Stimulated activated CD4-positive, alpha-beta T cell treated with anti-CD3 and anti-CD28 coated beads, Interleukin-4, amount 100 ng/mL, for 1 hour (primary cell): ENCODE measurements around the gene IRAK1BP1.
"Not testable (repeated sequence)": the region's sequence is repeated elsewhere in the genome, so short reads cannot be mapped to it uniquely, and the experiment has no call there.

Experiments
- DNase-seq: peaks from one replicate; pipeline ENCODE4 v3.0.0-alpha.2; 2020

Gene IRAK1BP1, protein sequence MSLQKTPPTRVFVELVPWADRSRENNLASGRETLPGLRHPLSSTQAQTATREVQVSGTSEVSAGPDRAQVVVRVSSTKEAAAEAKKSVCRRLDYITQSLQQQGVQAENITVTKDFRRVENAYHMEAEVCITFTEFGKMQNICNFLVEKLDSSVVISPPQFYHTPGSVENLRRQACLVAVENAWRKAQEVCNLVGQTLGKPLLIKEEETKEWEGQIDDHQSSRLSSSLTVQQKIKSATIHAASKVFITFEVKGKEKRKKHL

DNA sequence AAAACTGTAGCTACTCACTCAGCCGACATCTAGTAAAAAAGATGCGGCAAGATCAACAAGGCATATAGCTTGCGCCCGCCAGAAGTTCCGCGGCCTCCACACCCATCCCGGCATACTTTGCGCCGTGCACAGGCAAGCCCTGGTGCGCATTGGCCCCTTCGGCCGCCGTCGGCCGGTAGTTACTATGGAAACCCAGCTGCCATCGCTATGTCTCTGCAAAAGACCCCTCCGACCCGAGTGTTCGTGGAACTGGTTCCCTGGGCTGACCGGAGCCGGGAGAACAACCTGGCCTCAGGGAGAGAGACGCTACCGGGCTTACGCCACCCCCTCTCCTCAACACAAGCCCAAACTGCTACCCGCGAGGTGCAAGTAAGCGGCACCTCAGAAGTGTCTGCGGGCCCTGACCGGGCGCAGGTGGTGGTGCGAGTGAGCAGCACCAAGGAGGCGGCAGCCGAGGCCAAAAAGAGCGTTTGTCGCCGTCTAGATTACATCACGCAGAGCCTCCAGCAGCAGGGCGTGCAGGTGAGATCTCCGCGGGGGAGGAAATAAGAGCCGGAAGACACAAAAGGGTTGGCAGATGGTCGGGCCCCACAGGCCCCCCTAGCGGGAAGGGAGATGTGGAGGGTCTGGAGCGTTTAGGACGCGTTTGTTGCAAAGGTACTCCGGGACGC is at the start of gene IRAK1BP1:
IRAK1BP1 (plus strand) TSS at position 182 of the 671 bp plus-strand sequence; CDS start at position 208, 26 bp downstream.
- DNase-seq, result peak; percentile 81

DNA sequence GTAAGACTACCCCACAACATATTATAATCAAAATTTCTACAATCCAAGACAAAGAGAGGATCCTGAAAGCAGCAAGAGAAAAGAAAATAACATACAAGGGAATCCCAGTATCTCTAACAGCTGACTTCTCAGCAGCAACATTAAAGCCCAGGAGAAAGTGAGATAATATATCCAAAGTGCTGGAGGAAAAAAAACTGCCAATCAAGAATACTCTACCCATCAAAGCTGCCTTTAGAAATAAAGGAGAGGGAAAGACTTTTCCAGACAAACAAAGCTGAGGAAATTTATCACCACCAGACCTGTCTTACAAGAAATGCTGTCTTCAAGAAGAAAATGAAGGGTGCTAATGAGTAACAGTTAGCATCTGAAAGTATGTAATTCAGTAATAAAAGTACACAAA is 43.3 kb upstream of the IRAK1BP1 start:
- DNase-seq, result no peak

DNA sequence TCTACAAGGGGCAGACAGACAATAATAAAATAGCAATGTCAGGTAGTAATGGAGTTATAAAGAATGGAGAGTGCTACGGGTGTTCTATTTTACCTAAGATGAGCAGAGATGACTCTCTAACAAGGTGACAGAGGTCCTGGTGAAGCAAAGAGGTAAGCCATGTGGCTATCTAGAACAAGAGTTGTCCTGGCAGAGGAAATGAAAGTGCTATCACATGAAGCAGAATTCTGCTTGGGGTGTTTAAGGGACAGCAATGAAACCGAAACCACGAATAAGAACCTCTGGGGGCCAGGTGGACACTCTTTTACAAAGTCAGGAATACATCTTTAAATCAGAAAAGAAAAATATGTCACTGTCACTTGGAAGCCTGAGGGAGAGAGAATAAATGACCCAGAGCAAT is 37.9 kb upstream of the IRAK1BP1 start:
- no peak for DNase-seq

DNA sequence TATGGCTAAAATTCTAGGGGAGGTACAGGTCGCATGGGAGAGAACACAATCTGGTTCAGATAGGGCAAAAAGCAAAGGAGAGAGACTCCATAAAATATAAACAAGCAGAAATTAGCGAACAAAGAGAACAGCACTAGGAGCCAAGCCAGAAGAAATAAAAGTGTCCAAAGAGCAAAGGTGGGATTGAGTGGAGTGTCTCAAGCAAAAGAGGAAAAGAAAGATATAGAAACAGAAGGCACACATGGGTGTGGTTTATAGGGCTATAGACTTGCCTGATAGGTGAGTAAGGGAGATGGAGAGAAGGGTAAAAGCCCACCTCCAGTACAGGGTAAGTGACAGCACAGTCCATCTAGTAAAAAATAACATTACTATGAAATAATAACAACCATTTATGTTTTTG is 36.5 kb upstream of the IRAK1BP1 start:
- DNase-seq, result no peak

DNA sequence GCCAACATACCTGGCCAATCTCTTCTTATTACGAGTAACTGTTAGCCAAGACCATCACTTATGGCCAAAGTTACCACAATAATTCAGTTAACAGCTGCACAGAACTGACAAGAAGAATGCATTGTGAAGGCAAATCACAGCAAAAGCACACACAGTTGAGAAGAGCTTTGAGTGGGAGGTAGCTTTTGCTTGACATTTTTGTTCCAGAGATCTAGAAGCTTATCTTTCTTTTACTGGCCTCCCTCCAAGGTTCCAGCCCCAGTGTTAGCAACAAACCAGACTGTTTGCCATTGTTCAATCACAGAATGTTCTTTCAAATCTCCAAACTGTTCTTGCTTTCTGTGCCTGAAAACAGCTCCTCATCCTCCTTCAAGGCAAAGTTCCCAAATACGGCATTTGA is 35.9 kb upstream of the IRAK1BP1 start:
- DNase-seq, result no peak

DNA sequence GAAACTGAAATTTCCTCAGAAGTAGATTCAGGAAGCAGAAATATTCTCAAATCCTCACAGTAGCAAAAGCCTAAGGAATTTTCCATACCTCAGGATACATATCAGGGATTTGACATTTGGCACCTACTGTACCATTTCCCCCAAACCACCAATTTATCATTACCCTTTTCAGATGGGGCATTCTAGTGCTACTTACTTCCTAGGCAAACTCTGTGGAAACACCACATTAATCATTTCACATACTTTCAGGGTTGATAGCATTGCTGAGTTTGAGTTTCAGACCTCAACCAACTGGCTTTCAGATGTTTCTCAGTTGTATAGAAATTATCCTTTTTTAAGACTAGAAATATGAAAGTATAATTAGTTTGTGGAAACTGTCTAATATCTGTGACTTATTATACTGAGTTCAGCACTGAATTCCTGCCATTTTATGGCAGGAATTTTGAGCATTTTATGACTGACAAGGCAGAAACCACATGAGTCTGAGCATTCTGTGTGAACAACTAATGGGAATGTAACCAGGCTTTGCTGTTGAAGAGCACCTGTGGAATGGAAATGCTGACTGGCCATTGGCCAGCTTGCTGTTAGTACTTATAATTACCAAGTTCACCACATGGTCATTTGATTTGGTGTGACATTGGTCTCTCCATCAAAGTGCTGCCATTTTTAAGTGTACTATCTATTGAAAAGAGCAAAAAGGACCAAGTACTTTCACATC is 35.1 kb upstream of the IRAK1BP1 start:
- DNase-seq, result no peak

DNA sequence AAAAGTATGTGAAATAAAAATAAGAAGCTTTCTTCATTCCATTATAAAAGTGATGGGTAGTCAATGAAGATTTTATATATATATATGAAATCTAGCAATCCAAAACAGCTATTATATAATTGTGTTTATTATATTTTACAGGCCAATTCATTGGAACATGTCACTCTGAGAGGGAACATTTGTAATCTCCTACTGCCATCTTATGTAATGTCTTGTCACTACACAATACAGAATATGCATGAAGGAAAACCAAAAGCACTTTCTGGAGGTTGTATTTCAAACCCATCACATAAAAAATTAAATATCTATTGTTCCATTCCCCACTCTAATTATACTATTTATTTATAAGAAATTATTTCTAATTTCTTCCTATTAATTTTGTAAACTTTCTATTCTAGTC is 31.5 kb upstream of the IRAK1BP1 start:
- no peak for DNase-seq

DNA sequence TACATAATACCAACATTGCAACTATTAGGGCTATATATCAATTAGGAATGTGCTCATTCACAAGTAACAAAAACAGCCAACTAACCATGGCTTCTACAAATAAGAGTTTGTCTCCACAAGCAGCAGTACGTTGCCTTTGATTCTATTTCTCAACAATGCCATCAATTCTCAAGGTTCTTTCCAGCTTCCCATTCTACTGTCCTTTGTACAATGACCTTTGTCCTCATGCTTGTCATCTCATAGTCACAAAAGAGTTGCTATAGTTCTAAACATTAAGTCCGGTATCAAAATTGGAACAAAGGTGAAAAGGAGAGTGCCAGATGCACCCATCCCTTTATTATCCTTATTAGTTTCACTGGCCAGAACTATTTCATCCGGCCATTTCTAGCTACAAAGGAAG is 30.8 kb upstream of the IRAK1BP1 start:
- DNase-seq, result no peak

DNA sequence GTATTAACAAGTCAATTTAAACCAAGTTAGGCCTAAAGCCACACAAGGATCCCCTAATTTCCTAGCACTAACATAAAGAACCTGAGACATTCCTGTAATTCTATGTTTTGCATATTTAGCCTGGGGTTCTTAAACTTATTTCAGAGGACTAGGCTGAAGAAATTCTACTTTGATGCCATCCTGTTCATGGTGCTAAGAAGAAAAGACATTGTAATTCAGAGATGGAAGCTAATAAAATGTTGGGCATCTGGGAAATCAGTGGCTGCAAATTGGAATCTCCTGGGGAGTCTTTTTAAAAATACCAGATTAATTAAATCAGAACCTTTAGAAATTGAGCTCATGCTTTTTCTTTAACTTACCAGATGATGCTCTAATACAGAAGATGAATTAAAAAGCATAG is 26.2 kb upstream of the IRAK1BP1 start:
- no peak for DNase-seq

DNA sequence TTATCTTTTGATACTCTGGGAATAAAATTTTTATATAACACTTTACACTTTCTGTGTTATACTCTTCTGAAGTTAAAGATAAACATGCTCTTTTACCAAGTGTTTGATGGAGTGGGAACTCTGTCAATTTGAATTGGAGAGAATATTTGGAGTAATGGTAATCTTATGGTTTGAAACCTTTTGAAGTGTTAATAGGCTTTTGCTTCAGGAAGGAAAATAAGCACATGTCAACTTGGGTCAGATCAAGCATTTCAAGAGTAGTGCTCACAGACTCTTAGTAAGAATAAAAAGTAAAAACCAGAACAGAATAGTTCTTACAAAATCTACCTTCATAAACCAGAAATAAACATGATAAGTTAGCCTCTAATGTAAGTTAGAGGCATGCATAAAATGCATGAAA is 24.4 kb upstream of the IRAK1BP1 start:
- no peak for DNase-seq

DNA sequence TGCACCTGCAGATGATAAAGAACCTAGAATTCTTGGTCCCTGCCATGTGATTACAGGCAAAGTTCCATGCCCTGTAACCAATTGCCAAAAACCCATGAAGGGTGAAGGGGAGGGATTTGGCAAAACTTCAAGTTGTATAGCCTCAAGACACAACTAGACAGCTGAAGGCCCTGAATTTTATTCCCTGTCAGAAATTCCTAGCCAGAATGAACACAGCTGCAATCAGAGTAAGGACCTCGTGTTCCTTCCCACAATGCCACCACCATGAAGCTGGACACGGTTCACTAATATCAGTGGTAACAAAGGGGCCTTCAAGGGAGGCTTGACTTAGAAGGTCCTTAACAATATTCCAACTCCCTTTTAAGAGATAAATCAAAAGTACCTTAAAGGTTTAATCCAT is 22.5 kb upstream of the IRAK1BP1 start:
- DNase-seq, result no peak

DNA sequence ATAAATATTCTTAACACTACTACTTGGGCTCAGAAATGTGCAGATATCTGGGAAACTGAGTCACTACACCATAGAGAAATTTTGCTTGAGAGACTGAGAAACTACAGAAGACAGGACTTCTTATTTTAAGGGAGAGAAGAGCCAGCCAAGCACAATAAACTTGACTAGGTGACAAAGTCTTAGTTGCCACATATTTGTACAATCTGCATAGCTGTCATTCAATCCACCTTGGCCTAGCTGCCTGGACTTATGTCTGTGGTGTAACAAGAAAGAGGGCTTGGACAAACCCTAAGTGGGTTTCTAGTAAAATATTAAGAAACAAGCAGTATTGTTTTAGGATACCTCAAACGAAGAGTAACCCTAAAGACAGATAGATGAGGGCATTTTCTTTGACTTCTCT is 21.8 kb upstream of the IRAK1BP1 start:
- DNase-seq, result no peak

DNA sequence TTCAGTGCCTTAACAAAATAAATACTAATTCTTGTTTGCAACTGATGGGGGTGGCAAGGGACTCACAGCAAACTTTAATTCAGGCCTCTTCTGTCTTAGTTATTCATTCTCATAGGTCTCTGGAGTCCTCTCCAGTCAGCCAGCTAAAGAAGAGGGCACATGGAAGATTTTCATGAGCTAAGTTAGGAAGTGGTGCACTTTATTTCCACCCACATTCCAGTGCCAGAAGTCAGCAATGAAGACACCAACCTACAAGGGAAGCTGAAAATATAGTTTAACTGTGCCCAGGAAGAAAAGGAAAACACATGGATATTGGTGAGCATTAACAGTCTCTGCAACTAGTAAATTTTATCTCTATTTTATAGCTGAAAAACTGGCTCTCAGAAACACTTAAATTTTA is 16.7 kb upstream of the IRAK1BP1 start:
- no peak for DNase-seq

DNA sequence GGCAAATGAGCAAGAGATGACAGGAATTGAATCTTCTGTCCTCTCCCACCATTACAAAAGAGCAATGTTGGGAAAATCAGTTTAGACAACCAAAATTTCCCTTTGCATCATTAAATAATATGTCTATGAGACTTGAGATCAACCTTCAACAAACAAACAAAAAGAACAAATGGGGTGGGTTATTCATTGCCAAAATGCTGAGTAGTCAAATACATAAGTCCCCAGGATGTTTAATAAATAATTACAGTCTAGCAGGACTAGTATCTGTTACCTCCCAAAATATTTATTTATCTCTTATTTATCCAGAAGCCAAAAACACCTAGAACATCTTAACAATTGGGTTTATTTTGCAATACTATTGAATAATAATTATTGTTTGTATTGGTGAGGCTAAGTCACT is 16.2 kb upstream of the IRAK1BP1 start:
- no peak for DNase-seq

DNA sequence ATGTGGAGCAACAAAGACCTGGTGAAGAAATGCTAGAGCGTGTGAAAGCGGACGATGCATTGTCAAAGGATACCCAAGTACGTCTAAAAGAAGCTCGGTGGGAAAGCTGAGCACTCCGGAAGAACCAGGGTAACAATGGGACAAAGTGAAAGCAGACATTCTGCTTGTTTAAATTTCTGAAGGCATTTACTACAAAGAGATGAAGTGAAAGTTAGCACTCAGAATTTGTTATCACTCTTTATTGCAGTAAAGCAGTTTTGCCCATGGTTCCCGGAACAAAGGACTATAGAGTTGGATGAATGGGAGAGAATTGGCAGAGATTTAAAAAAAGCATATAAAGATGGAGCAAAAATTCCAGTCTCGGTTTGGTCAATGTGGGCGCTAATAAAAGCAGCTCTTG is 12.8 kb upstream of the IRAK1BP1 start:
- no peak for DNase-seq

DNA sequence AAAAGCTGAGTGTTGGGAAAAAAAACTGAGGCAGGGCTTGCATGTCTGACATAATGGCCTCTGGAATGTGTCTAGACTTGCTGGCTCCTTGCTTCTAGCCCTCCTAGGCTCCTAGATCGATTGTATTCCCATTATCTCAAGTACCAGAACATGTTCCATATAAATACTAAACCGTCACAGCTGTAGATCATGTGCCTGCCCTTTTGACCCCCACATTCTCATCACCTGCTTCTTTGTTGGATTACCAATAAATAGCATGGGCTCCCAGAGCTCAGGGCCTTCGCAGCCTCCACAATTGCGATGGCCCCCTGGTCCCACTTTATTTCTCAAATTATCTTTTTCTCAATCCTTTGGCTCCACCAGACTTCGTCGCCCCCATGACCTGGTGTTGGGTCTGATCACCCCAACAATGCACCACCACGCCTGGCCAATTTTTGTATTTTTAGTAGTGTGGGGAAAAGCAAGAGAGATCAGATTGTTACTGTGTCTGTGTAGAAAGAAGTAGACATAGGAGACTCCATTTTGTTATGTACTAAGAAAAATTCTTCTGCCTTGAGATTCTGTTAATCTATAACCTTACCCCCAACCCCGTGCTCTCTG is 8.9 kb upstream of the IRAK1BP1 start:
- DNase-seq, result not testable (repeated sequence)

DNA sequence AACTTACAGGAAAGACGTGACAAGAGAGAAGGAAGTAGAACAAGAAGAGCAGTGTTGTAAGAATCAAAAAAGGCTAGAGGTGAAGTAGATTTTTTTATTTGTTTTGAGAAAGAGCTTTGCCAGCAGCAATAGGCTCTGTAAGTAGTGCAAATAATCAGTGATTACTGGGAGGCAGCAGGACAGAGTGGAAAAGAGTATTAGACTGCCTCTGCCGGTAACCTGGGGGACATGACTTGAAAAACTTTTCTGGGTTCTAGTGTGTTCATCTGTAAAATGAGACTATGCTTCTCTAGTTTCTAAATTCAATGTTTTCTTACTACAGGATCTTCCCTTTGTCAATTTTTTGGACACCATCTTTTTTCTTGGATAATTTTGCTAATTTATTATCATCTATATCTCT is 5.8 kb upstream of the IRAK1BP1 start:
- no peak for DNase-seq

DNA sequence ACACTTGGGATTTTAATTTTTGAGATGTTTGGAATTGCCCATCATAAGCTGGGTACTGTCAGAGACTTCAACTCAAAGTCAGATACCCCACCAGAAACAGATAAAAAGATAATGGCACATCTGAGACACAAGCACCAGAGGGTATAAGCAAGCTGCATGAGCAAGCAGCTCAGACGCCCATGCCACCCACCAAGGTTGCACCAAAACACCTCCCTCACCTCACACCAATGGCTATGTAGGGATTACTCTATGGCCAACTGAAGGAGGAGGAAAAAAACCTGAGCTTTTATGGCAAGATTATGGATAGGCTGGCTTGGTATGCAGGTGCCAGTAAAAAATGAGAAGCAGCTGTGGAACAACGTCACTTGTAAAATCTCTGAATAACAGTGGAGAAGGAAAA is 3.8 kb upstream of the IRAK1BP1 start:
- DNase-seq, result no peak

DNA sequence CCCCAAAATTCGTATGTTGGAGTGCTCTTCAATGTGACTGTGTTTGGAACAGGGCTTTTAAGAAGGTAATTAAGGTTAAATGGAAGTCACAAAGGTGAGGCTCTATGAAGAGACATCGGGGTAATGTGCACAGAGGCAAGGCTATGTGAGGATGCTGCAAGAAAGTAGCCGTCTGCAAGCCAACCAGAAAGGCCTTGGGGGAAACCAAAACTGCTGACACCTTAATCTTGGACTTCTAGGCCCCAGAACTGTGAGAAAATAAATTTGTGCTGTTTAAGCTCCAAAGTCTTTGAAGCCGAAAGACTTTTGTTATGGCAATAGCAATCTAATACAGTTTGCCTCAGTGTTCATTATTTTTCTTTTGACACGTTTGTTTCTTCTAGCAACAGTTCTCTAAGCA is 2.4 kb upstream of the IRAK1BP1 start:
- no peak for DNase-seq

DNA sequence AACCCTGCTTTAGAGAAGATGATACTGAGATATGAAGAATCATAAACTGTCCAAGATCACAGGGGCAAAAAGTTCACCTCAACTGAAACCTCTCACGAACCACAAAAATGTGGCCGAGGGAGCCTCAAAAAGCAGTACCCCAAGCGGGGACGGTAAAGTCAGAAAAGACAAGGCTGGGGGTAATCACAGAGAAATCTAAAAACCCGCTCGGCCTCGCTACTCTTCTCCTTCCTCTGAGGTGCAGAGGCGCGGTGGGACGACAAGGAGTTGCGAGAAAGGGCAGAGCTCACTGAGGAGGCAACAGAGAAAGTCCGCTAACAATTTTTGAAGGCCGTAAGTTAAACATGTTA is 356 bp upstream of the IRAK1BP1 start:
- no peak for DNase-seq

DNA sequence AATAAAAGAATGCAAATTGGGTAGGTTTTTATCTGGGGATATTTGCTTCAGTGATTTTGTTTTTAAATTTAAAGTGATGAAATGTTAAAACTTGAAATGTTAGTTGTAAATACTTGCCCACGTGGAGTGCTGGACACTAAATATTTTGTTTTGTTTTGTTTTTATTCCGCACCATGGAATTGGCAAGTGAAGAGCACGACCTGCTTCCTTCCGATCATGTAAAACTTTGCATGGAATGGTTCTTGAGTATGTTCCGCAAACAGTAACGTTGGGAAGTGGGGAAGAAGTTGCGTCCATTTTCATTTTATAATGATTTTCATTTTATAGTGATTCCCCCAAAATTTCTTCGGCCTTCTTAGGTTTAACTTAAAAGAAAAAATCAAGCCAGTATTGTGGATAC is 765 bp downstream of the IRAK1BP1 start:
- DNase-seq, result no peak

DNA sequence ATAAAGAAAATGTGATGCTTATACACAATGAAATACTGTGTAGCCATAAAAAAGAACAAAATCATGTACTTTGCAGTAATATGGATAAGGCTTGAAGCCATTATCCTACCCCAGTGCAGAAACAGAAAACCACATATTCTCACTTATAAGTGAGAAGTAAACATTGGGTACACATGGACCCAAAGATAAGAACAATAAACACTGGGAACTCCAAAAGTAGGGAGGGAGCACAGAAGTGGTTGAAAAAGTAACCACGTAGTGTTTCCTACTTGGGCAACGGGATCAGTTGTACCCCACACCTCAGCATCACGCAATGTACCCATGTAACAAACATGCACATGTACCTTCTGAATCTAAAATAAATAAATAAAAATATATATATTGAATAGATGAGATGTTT is 8.2 kb downstream of the IRAK1BP1 start:
- no peak for DNase-seq

DNA sequence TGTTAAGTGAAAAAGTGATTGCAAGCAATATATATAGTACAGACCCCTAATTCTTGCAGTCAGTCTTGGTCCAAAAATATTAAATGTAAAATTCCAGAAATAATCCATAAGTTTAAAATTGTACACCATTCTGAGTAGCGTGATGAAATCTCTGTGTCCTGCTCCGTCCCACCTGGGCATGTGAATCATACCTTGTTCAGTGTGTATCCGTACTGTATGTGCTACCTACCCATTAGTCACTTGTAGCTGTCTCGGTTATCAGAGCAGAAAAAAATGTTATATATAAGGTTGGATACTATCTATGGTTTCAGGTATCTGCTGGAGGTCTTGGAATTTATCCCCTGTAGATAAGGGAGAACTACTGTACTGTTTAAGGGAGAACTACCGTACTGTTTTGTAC is 16.3 kb downstream of the IRAK1BP1 start:
- DNase-seq, result no peak

DNA sequence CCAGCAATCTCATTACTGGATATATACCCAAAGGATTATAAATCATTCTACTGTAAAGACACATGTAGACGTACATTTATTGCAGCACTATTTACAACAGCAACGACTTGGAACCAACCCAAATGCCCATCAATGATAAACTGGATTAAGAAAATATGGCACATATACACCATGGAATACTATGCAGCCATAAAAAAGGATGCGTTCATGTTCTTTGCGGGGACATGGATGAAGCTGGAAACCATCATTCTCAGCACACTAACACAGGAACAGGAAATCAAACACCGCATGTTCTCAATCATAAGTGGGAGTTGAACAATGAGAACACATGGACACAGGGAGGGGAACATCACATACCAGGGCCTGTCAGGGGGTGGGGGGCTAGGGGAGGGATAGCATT is 22.6 kb downstream of the IRAK1BP1 start:
- DNase-seq, result not testable (repeated sequence)
